ENCODE measurements around the gene ITGB3. TPM values are rescaled to one million over a fixed set of nuclear protein-coding genes. Genes with fewer than 3 reads are reported as not detected.

Gene ITGB3
- total and polyA plus RNA-seq, 9 of the 15 experiments (the other 6 are each of a cell fraction or from before 2014, with no cell fraction given), result 0.08 to 2.6 (median 0.62) TPM; not detected in 1

- peak; percentile 49; the same call in 1 of the 2 replicates for TF ChIP-seq ZBTB7A (IDR thresholded peaks at IDR 0.05; ENCODE audit: borderline replicate concordance, control insufficient read depth, low read depth, low read length)
- TF ChIP-seq FOSL1 (tag; conservative IDR thresholded peaks at IDR 0.05), result peak; percentile 100
- TF ChIP-seq, protein P1, sequence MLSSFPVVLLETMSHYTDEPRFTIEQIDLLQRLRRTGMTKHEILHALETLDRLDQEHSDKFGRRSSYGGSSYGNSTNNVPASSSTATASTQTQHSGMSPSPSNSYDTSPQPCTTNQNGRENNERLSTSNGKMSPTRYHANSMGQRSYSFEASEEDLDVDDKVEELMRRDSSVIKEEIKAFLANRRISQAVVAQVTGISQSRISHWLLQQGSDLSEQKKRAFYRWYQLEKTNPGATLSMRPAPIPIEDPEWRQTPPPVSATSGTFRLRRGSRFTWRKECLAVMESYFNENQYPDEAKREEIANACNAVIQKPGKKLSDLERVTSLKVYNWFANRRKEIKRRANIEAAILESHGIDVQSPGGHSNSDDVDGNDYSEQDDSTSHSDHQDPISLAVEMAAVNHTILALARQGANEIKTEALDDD (IDR thresholded peaks at IDR 0.05), result peak; percentile 41; the same call in 1 of the 2 replicates
- TF ChIP-seq CEBPB (tag; IDR thresholded peaks at IDR 0.05), result no peak
- TF ChIP-seq CTBP1 (IDR thresholded peaks at IDR 0.05; ENCODE audit: borderline replicate concordance), result peak; percentile 98
- no peak for TF ChIP-seq CHD4 (IDR thresholded peaks at IDR 0.05; ENCODE audit: insufficient read depth, insufficient replicate concordance, low read depth, low read length, poor library complexity, severe bottlenecking)
- peak; percentile 65; the same call in 1 of the 2 replicates for TF ChIP-seq MBD2 (IDR thresholded peaks at IDR 0.05; ENCODE audit: borderline replicate concordance, low read depth)
- peak; percentile 97 for TF ChIP-seq SOX6 (IDR thresholded peaks at IDR 0.05)
- TF ChIP-seq PYGO2 (tag; IDR thresholded peaks at IDR 0.05), result no peak
- no peak for TF ChIP-seq KAT8 (IDR thresholded peaks at IDR 0.05; ENCODE audit: low read depth)
- peak; percentile 82 to 90; a peak in 3 of 4 replicates for TF ChIP-seq TRIM24 (IDR thresholded peaks at IDR 0.05)
- no peak for TF ChIP-seq BACH1 (tag; IDR thresholded peaks at IDR 0.05)
- TF ChIP-seq EP300 (IDR thresholded peaks at IDR 0.05; ENCODE audit: low read length), result peak; percentile 91
- peak in 1 of 2 experiments; percentile 71; a peak in 1 of 4 replicates for TF ChIP-seq MAZ (CRISPR knock-in tag; conservative IDR thresholded peaks at IDR 0.05 in 1 of 2, IDR thresholded peaks at IDR 0.05 in 1 of 2)
- TF ChIP-seq BCOR (IDR thresholded peaks at IDR 0.05), result no peak
- TF ChIP-seq, protein P2, sequence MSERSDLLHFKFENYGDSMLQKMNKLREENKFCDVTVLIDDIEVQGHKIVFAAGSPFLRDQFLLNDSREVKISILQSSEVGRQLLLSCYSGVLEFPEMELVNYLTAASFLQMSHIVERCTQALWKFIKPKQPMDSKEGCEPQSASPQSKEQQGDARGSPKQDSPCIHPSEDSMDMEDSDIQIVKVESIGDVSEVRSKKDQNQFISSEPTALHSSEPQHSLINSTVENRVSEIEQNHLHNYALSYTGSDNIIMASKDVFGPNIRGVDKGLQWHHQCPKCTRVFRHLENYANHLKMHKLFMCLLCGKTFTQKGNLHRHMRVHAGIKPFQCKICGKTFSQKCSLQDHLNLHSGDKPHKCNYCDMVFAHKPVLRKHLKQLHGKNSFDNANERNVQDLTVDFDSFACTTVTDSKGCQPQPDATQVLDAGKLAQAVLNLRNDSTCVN (CRISPR knock-in tag; IDR thresholded peaks at IDR 0.05), result no peak
- TF ChIP-seq ZNF354B (CRISPR knock-in tag; IDR thresholded peaks at IDR 0.05), result no peak
- 0 out of 2 replicates have a peak, but pooled peaks have one; percentile 14 for TF ChIP-seq ZNF764 (CRISPR knock-in tag; IDR thresholded peaks at IDR 0.05; ENCODE audit: low read depth)
- TF ChIP-seq KLF1 (tag; IDR thresholded peaks at IDR 0.05), result no peak
- TF ChIP-seq CHD2 (IDR thresholded peaks at IDR 0.05; ENCODE audit: low read depth, low read length), result no peak
- TF ChIP-seq THAP12 (CRISPR knock-in tag; IDR thresholded peaks at IDR 0.05), result no peak
- no peak for TF ChIP-seq TAF1 (IDR thresholded peaks at IDR 0.05; ENCODE audit: control insufficient read depth, extremely low read depth, insufficient read depth, low read length, severe bottlenecking)
Measured at GRCh38 chr17:47265983-47266541, 12.4 kb downstream of the ITGB3 start (continued).
